ENCODE measurements around the gene TRPM8.

DNA sequence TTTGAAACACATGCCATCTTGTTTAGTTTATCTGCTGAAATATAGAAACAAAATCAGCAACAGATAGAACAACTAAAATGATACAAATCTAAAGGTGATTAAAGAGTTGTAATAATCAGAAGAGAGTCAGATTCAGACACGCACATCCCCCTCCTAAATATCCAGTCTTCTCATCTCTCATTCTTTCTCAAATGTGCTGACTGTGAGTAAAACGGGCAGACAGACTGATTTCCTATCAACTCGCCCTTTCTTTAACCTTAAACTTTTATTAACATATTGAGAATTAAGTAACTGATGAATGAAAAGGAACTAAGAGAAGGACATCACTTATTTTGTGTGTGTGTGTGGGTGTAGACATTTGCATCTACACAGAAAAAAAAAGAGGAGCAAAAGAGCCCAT, 98.7 kb downstream of the TRPM8 start:
- TF ChIP-seq CTCF (IDR thresholded peaks at IDR 0.05) (no peak), POLR2A (IDR thresholded peaks at IDR 0.05) (no peak)
